Activated T-helper 2 cell treated with anti-CD3 and anti-CD28 coated beads, Interferon-gamma antibody, Interleukin-2, Interleukin-4, amounts not matched to agents 10 μg/mL and 5 μg/mL and 100 μg/mL, durations not matched to agents 14 hours and 24 hours and 36 hours (primary cell): ENCODE data around the gene LTBR. TPM values are rescaled to one million over a fixed set of nuclear protein-coding genes. Genes with fewer than 3 reads are reported as not detected.

Source experiments
- DNase-seq: peaks from one replicate; pipeline ENCODE4 v3.0.0; 2021; ENCODE audit warnings: low spot score
- H3K27ac Mint-ChIP-seq: one replicate; pipeline ENCODE4 v1.8.0; 2021; ENCODE audit warnings: mixed read lengths
- H3K27me3 Mint-ChIP-seq: one replicate; pipeline ENCODE4 v1.8.0; 2021; ENCODE audit warnings: low read depth, mixed read lengths
- H3K36me3 Mint-ChIP-seq: one replicate; pipeline ENCODE4 v1.8.0; 2021; ENCODE audit warnings: low read depth, mixed read lengths
- H3K4me1 Mint-ChIP-seq: one replicate; pipeline ENCODE4 v1.8.0; 2021; ENCODE audit warnings: low read depth, mixed read lengths
- H3K4me3 Mint-ChIP-seq: one replicate; pipeline ENCODE4 v1.8.0; 2021; ENCODE audit warnings: low read depth, mild to moderate bottlenecking, moderate library complexity, mixed read lengths
- H3K9me3 Mint-ChIP-seq: one replicate; pipeline ENCODE4 v1.8.0; 2021; ENCODE audit warnings: mixed read lengths
- intact Hi-C: fragments of 100-400 bp; cut with micrococcal nuclease; formaldehyde crosslinking; loops from one replicate; pipeline ENCODE4 v1.15.1; 2023
- total RNA-seq: library from RNA; stranded (reverse); gene quantifications from 2 replicates; pipeline ENCODE4 v1.2.3, GENCODE V29; 2022

LTBR gene
- total RNA-seq, 1 donor from 2014 or later = 0.50 TPM

DNA sequence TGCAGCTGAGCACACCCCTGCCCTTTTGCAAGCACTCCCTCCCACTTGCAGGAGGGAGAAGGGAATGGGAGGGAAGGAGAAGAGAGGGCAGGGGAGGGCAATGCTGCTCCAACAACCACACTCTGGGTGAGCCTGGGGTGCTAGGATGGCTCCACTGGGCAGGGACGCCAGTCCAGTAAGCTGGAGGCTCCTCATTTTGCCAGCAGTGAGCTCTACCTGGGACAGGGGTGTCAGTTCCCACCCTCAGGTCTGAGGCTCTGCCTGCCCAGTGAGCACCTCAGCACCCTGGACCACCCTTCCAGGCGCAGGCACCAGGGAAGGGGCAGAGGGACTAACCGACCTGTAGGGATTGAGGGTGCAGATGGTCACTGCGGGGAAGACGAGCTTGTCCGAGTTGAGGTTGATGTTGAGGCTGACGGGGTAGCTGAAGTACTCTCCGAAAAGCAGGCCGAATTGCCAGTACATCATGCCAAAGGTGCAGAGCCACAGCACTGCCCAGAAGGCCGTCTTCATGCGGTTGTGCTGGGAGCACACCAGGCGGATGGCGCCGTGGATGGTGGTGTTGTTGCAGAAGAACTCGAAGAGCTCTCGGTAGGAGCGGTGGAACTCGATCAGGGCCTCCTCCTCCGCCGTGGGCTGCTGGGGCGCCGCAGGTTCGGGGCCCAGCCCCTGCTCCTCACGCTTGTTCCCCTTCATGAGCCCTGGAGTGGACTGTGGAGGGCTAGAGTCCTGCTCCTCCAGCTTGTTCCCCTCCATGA lies 9.8 kb upstream of the LTBR start:
- H3K4me3 Mint-ChIP-seq = no peak overlapping the region
- H3K36me3 Mint-ChIP-seq = no peaks in the 10 kb centered on the region
- no peaks in the 10 kb centered on the region for H3K27me3 Mint-ChIP-seq
- H3K27ac Mint-ChIP-seq = no peak overlapping the region
- DNase-seq = no peak
- H3K9me3 Mint-ChIP-seq = no peaks in the 10 kb centered on the region
- peaks cover 18% of the 10 kb centered on the region for H3K4me1 Mint-ChIP-seq
- intact Hi-C loops = no loop called here

DNA sequence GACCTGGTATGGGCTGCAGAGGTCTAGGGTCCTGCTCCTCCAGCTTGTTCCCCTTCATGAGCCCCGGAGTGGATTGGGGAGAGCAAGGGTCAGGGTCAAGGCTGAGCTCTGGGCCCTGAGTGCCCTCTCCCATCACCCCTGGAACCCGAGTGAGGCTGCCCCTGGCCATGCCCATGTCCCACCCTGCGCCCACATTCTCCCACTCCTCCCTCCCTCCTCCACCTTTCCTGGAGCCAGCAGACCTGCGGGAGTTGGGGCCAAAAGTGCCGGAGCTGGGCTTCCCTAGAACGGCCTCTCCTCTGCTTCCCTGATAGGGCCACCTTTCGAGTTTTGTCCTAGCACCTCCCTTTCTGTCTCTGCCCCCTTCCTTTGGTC lies 9.2 kb upstream of the LTBR start:
- Mint-ChIP-seq H3K9me3 (no peaks in the 10 kb centered on the region), H3K27ac (no peak overlapping the region), H3K27me3 (no peaks in the 10 kb centered on the region), H3K4me1 (peaks cover 18% of the 10 kb centered on the region), H3K36me3 (no peaks in the 10 kb centered on the region), H3K4me3 (no peak overlapping the region)
- no peak for DNase-seq
- intact Hi-C loops = no loop called here

DNA sequence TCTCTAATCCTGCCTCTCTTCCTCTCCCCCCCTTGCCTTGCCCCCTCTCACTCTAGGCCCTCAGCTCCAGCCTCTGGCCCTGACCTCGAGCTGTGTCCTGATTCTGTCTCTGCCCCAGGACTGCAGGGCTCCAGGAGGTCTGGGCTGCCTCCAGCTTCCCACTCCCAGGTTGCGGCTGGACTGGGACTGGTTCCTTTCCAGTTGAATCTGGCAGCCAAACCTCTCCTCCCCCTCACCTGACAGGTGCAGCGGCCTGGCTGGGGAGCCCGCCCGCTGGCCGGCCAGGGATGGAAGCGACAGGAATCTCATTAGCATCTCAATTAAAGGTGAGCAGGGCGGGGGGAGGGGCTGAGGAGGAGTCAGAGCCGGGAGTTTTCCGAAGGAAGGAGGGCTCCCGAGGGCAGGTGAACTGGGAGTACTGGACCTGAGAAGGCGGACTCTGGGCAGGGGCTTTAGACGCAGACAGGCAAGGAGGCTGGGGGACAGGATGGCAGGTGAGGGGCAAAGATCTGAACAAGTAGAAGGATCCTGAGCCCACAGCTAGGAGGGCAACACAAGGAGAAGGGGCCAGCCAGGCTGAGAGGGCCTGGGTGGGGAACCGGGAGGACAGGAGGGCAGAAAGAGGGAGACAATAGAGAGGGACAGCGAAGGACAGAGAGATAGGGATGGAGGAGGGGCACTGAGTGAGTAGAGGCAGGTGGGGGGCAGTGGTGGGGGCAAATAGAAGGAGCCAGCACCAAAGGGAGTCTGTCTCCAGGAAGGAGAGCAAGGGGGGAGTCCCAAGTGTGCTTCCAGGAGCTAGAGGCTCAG lies 8.5 kb upstream of the LTBR start, which contains the start of gene SCNN1A:
Gene SCNN1A (minus strand): TSS at position 295 of the 810 bp plus-strand sequence. CDS start 780 bp downstream, outside the sequence.
- Mint-ChIP-seq H3K9me3 (no peaks in the 10 kb centered on the region), H3K4me3 (no peak within 1 kb of the TSS), H3K27me3 (peaks cover 3% of the 10 kb centered on the region), H3K36me3 (no peaks in the 10 kb centered on the region), H3K27ac (no peak within 1 kb of the TSS), H3K4me1 (peaks cover 18% of the 10 kb centered on the region)
- intact Hi-C loops = no loop called here
- no peak for DNase-seq

DNA sequence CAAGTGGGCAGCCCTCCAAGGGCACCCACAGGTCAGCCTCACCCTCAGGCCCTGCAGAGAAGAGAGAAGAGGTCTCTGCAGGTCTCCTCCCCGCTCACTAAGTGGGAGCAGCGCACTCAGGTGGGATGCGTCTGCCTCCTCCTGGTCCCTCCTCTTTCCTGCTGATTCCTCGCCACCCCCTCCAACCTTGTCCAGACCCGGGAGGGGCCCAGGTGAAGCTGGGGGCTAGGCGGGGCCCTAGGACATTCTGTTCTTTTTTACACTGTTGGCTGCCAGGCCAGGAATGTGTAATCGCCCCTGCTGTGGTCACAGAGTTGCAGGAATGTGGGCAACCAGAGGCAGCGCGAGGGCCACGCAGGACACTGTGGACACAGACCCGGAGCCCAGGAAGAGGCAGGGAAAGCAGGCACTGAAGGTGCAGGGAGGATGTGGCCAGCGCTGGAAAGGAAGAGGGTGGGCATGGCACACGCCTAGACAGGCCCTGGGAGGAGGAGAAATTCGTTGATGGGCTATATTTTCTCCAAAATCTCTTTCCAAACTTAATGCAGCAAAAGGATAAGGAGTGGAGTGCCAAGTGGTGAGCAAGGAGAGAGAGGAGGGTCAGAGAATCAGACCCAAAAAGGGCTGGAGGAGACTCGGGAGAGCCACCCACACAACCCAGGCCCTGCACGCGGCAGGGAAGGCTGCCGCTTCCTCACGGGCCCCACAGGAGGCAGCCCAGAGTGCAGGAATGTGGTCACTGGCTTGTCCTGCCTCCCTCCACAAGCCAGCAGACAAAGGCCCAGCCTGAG lies 7.7 kb upstream of the LTBR start:
- H3K4me1 Mint-ChIP-seq = peaks cover 18% of the 10 kb centered on the region
- no peak for DNase-seq
- H3K27ac Mint-ChIP-seq = no peak overlapping the region
- intact Hi-C loops = no loop called here
- H3K36me3 Mint-ChIP-seq = no peaks in the 10 kb centered on the region
- H3K4me3 Mint-ChIP-seq = no peak overlapping the region
- H3K27me3 Mint-ChIP-seq = peaks cover 9% of the 10 kb centered on the region
- no peaks in the 10 kb centered on the region for H3K9me3 Mint-ChIP-seq

DNA sequence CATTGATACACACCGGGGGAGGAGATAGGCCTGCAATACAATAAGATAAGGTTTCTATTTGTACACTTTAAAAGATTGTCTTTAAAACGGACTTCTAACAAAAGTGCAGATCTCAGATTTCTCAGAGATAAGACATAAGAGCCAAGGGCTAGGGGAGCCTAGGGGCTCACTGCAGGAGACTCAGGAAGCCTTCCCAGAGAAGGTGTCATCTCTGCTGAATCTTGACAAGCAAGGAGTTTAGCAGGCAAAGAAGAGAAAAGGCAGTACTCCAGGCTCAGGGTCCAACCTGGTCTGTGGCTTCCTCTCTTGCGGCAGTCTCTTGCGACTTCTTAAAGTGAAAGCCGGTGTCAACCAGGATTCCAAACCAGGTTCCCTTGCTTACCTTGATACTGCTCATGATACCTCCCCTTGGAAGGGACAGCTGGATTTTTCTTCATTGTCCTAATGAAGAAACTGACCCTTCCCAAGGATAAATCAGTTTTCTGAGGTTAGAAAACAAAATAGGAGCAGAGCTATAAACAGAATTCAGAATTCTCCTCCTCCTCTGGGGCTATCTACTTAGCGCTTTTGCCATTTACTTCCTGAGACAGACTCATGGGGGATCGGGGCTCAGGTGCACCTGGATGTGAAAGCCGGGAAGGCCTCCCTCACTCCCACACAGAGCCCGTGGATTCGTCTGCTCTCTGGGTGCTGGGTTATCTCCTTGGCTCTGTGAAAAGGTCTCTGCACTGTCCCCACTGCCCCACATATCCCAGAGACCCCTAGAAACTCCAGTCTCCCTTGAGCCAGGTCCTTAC lies 6.9 kb upstream of the LTBR start:
- H3K27ac Mint-ChIP-seq = no peak overlapping the region
- H3K4me3 Mint-ChIP-seq = no peak overlapping the region
- H3K27me3 Mint-ChIP-seq = peaks cover 17% of the 10 kb centered on the region
- H3K36me3 Mint-ChIP-seq = no peaks in the 10 kb centered on the region
- intact Hi-C loops = no loop called here
- H3K9me3 Mint-ChIP-seq = no peaks in the 10 kb centered on the region
- no peak for DNase-seq
- H3K4me1 Mint-ChIP-seq = peaks cover 17% of the 10 kb centered on the region

DNA sequence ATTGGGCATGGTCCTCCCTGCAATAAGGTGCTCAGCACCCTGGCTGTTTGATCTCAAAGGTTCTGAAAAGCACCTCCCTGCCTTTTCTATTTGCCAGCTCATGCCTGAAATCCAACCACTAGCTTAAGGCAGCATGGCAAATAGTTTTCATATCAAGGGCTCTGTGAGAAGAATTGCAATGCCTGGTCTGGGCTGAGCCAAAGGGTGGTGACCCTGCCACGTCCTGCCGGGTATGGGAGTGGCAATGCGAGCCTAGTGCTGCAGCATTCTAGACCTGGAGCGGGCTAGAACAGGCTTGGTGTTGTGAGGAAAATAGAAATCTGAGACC lies 6.3 kb upstream of the LTBR start:
- Mint-ChIP-seq H3K27ac (no peak overlapping the region), H3K27me3 (peaks cover 20% of the 10 kb centered on the region), H3K9me3 (no peaks in the 10 kb centered on the region), H3K4me1 (peaks cover 11% of the 10 kb centered on the region), H3K4me3 (no peak overlapping the region), H3K36me3 (no peaks in the 10 kb centered on the region)
- intact Hi-C loops = no loop called here
- DNase-seq = no peak

DNA sequence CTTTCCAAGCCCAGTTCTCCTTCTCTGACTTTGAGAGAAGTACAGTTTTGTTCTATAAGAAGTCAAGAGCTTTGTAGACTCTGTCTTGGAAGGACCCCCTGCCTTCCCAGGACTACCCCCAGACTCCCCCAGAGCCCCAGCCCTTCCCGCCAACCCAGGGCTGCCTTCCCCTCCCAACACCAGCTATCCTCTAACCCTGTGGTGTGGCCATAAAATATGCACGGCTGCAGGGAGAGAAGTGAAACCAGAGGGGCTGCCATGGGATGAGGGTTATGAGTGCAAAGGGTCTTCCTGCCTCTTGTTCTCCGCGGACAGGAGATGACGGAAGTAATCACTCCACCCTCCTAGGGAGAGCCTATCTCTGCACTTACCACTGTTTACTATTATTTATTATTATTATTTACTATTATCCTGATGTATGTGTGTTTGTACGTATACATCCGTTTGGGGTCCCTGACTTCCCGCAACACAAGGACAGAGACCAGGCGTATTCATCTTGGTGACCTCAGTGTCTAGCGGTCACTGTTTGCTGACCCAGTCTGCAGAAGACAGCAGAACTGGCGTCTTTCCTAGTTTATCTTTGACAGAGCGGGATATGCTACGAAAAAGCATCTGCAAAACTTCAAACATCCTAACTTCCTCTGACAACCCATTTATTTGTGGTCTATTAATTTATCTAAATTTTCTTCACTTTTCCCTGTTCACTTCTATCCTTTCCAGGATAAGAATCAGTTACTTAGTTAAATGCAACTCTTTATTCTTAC lies 5.1 kb upstream of the LTBR start:
- intact Hi-C loops = no loop called here
- Mint-ChIP-seq H3K4me3 (no peak overlapping the region), H3K36me3 (no peaks in the 10 kb centered on the region), H3K9me3 (no peaks in the 10 kb centered on the region), H3K27ac (no peak overlapping the region), H3K27me3 (peaks cover 25% of the 10 kb centered on the region), H3K4me1 (peaks cover 9% of the 10 kb centered on the region)
- DNase-seq = no peak

DNA sequence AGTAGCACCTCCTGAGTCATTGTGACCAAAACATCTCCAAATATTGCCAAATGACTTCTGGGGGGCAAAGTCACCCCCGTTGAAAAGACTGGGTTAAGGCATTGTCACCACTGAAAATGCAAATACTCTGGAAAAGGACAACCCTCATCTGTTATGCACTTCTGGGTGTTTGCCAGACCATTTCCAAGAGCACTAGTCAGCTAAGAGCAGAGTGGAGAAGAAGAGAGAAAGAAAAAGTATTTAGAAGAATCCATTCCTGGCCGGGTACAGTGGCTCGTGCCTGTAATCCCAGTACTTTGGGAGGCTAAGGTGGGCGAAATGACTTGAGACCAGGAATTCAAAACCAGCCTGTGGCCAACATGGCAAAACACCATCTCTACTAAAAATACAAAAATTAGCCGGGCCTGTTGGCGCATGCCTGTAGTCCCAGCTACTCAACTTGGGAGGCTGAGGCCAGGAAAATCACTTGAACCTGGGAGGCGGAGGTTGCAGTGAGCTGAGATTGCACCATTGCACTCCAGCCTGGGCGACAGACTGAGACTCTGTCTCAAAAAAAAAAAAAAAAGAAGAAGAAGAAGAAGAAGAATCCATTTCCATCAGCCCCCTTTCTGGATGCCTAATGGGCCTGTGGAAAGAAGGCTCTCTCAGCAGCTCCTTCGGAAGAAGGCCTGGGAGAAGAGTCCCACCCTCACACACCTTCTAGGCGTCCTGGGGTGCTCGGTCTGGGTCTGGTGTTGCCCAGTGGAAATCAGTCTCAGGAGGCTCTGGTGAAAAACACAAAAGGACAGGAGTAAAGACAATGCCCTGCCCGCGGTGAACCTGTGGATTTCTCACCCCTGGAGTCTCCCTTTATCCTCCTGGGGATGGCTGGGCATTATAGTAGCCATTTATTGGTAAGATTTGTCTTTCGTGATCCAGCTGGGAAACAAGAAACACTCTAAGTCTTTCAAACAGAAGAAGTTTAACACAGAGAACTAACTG lies 3.5 kb upstream of the LTBR start:
- Mint-ChIP-seq H3K9me3 (no peaks in the 10 kb centered on the region), H3K4me3 (no peak overlapping the region), H3K27me3 (peaks cover 33% of the 10 kb centered on the region), H3K4me1 (peaks cover 9% of the 10 kb centered on the region), H3K36me3 (no peaks in the 10 kb centered on the region), H3K27ac (no peak overlapping the region)
- DNase-seq = no peak
- intact Hi-C loops = no loop called here

DNA sequence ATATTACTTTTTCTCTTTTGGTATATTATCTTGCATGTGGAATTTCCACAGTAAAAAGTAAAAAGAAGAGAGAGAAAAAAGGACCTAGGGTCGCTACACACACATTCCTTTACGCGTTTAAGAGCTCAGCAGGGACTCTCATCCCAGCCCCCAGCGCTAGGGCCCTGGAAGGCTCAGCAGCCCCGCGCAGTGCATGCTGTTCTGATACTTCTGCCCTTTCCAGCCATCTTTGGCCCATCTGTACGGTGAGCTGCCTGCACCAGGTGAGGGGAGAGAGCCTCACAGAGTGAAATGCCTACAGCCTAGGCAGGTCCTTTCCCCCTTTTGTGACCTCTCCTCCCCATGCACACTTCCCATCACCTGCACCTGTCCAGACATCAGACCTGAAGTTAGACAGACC lies 1.6 kb upstream of the LTBR start:
- no peak for DNase-seq
- H3K27me3 Mint-ChIP-seq = peaks cover 35% of the 10 kb centered on the region
- no peaks in the 10 kb centered on the region for H3K4me1 Mint-ChIP-seq
- H3K4me3 Mint-ChIP-seq = no peak overlapping the region
- H3K36me3 Mint-ChIP-seq = no peaks in the 10 kb centered on the region
- no peaks in the 10 kb centered on the region for H3K9me3 Mint-ChIP-seq
- no peak overlapping the region for H3K27ac Mint-ChIP-seq
- intact Hi-C loops = no loop called here

DNA sequence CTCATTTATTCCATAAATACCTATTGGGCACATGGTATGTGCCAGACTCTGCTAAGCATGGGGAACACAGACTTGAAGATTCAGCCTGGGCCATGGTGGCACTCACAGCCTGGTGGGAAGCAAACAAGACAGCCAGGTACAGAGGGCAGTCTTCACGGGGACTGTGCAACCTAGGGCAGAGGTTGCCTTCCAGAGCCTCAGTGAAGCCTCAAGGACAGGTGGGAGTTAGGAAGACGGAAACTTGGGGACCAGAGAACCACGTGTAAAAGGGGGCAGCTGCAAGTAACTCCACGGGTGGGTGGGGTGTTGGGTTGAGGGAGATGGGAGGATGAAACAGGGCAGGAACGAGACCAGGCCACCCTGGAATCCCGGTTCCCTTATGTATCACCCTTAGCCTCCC lies 980 bp upstream of the LTBR start:
- intact Hi-C loops = no loop called here
- DNase-seq = no peak
- no peaks in the 10 kb centered on the region for H3K36me3 Mint-ChIP-seq
- H3K27ac Mint-ChIP-seq = no peak overlapping the region
- H3K9me3 Mint-ChIP-seq = no peaks in the 10 kb centered on the region
- H3K27me3 Mint-ChIP-seq = peaks cover 35% of the 10 kb centered on the region
- no peak overlapping the region for H3K4me3 Mint-ChIP-seq
- no peaks in the 10 kb centered on the region for H3K4me1 Mint-ChIP-seq
